CD4-positive, alpha-beta T cell (primary cell): ENCODE data around the gene OTOGL. TPM values are rescaled to one million over a fixed set of nuclear protein-coding genes. Genes with fewer than 3 reads are reported as not detected.

Source experiments
- ATAC-seq: fragments of 200-7000 bp; cut with Tn5 transposase; one replicate; pipeline ENCODE4 v1.10.0; 2022; ENCODE audit warnings: mild to moderate bottlenecking; ENCODE audit not compliant: poor library complexity
- CTCF ChIA-PET: fragments of 350-600 bp; sonication (Branson Sonifier 250); formaldehyde crosslinking; loops from one replicate; lab custom pipeline; 2021; ENCODE audit warnings: antibody characterized with exemption, inconsistent platforms; lab: Charles Lee
- POLR2A ChIA-PET: fragments of 350-600 bp; sonication (Branson Sonifier 250); formaldehyde crosslinking; loops from one replicate; lab custom pipeline; 2021; ENCODE audit warnings: antibody characterized with exemption, inconsistent platforms; lab: Charles Lee
- DNase-seq, 14 experiments: peaks; one replicate each; pipeline ENCODE4 v3.0.0-alpha.2; 2013 to 2020; ENCODE audit warnings: mixed read lengths in 2 of 14
- H3K27ac ChIP-seq, 2 donors: one replicate each; pipeline versions ENCODE4 v1.5.1 to v1.7.0; 2013; ENCODE audit warnings: low read length in 2 of 2, low read depth in 1 of 2, mild to moderate bottlenecking in 1 of 2
- H3K27me3 ChIP-seq, 2 experiments: 1 replicate in 1 of 2; 2 replicates in 1 of 2; pipeline versions ENCODE4 v1.6.1 to v1.7.0; 2013; ENCODE audit warnings: low read length in 2 of 2, control low read depth in 1 of 2, mild to moderate bottlenecking in 1 of 2, moderate library complexity in 1 of 2; ENCODE audit not compliant: insufficient read depth in 2 of 2, control insufficient read depth in 1 of 2
- H3K36me3 ChIP-seq: one replicate; pipeline ENCODE4 v1.6.1; 2013; ENCODE audit warnings: low read length, control low read depth; ENCODE audit not compliant: insufficient read depth
- H3K4me1 ChIP-seq: one replicate; pipeline ENCODE4 v1.6.1; 2013; ENCODE audit warnings: low read length, control low read depth; ENCODE audit not compliant: insufficient read depth
- H3K4me3 ChIP-seq: one replicate; pipeline ENCODE4 v1.5.1; 2013; ENCODE audit warnings: mild to moderate bottlenecking, low read length, moderate library complexity
- H3K9me3 ChIP-seq, 2 experiments: 1 replicate in 1 of 2; 2 replicates in 1 of 2; pipeline versions ENCODE4 v1.6.1 to v1.7.0; 2013; ENCODE audit warnings: low read length in 2 of 2, mild to moderate bottlenecking in 2 of 2, control low read depth in 1 of 2, moderate library complexity in 1 of 2; ENCODE audit not compliant: control insufficient read depth in 1 of 2, insufficient read depth in 1 of 2
- H3K27ac Mint-ChIP-seq: one replicate; pipeline ENCODE4 v1.8.0; 2020; ENCODE audit warnings: mixed read lengths
- H3K27me3 Mint-ChIP-seq: one replicate; pipeline ENCODE4 v1.8.0; 2021; ENCODE audit warnings: mixed read lengths
- H3K36me3 Mint-ChIP-seq: one replicate; pipeline ENCODE4 v1.8.0; 2021; ENCODE audit warnings: low read depth, mixed read lengths
- H3K4me1 Mint-ChIP-seq: one replicate; pipeline ENCODE4 v1.8.0; 2021; ENCODE audit warnings: low read depth, mixed read lengths
- H3K4me3 Mint-ChIP-seq: one replicate; pipeline ENCODE4 v1.8.0; 2020; ENCODE audit warnings: mild to moderate bottlenecking, mixed read lengths
- H3K9me3 Mint-ChIP-seq: one replicate; pipeline ENCODE4 v1.8.0; 2020; ENCODE audit warnings: mixed read lengths
- intact Hi-C, 2 experiments: fragments of 100-400 bp; cut with DNase I in 1 of 2; cut with micrococcal nuclease in 1 of 2; formaldehyde crosslinking; loops; one replicate each; pipeline versions ENCODE4 v1.15.1 to v1.9.0; 2023 to 2025; cut with DNase I, micrococcal nuclease
- total RNA-seq, 174 experiments: library from RNA in 2 of 174; stranded (reverse) in 2 of 174; gene quantifications; one replicate each; pipeline ENCODE4 v1.2.3 and lab custom pipeline; 2021 to 2026
- TF ChIP-seq, protein P1 (sequence below): fragments of 200-600 bp; IDR thresholded peaks from one replicate; pipeline ENCODE4 v1.8.0; 2022; ENCODE audit warnings: antibody characterized with exemption, mild to moderate bottlenecking

Gene OTOGL
- total RNA-seq, 2 experiments from 2014 or later, result not detected

- intact Hi-C loops, result no loop called here
- no peaks in the 10 kb centered on the region for H3K4me1 ChIP-seq
- no peak overlapping the region for H3K27ac ChIP-seq
- Mint-ChIP-seq H3K27ac (no peak overlapping the region), H3K27me3 (peaks cover 5% of the 10 kb centered on the region), H3K4me1 (no peaks in the 10 kb centered on the region), H3K36me3 (no peaks in the 10 kb centered on the region), H3K9me3 (no peaks in the 10 kb centered on the region), H3K4me3 (no peak overlapping the region)
- DNase-seq (no peak), ATAC-seq (no peak)
- H3K4me3 ChIP-seq, result no peak overlapping the region
- H3K27me3 ChIP-seq, result no peaks in the 10 kb centered on the region
- CTCF ChIA-PET, result no interaction called here
- POLR2A ChIA-PET, result no interaction called here
- H3K36me3 ChIP-seq, result no peaks in the 10 kb centered on the region
- no peaks in the 10 kb centered on the region for H3K9me3 ChIP-seq
- TF ChIP-seq, protein P1, sequence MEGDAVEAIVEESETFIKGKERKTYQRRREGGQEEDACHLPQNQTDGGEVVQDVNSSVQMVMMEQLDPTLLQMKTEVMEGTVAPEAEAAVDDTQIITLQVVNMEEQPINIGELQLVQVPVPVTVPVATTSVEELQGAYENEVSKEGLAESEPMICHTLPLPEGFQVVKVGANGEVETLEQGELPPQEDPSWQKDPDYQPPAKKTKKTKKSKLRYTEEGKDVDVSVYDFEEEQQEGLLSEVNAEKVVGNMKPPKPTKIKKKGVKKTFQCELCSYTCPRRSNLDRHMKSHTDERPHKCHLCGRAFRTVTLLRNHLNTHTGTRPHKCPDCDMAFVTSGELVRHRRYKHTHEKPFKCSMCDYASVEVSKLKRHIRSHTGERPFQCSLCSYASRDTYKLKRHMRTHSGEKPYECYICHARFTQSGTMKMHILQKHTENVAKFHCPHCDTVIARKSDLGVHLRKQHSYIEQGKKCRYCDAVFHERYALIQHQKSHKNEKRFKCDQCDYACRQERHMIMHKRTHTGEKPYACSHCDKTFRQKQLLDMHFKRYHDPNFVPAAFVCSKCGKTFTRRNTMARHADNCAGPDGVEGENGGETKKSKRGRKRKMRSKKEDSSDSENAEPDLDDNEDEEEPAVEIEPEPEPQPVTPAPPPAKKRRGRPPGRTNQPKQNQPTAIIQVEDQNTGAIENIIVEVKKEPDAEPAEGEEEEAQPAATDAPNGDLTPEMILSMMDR, result no peak
Measured at GRCh38 chr12:80190001-80190400, 90.7 kb downstream of the OTOGL start.

DNA sequence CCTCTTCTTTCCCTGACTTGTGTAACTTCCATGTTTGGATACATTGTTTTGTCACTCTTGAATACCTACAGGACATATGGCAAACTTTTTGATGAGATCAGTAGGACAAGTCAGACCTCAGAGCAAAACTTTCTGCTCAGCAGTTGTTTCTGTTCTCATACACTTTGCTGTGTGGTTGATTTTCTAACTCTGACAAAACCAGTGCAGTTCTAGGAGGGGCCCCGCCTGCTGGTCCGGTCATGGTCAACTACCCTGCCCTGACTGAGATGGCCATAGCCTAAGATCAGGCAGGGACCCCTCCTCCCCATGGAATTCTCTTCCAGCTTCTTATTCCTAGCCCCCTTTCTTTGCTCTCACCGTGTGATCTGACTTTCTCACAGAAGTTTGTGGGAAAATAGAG lies 92.8 kb downstream of the OTOGL start:
- ATAC-seq (no peak), DNase-seq (no peak)
- no peak overlapping the region for H3K27ac Mint-ChIP-seq
- Histone ChIP-seq H3K27me3 (no peaks in the 10 kb centered on the region), H3K4me1 (no peaks in the 10 kb centered on the region), H3K27ac (no peak overlapping the region), H3K9me3 (no peaks in the 10 kb centered on the region), H3K36me3 (no peaks in the 10 kb centered on the region), H3K4me3 (no peak overlapping the region)
- CTCF ChIA-PET, result no interaction called here
- H3K27me3 Mint-ChIP-seq, result peaks cover 5% of the 10 kb centered on the region
- intact Hi-C loops, result no loop called here
- TF ChIP-seq, protein P1, result no peak
- H3K4me1 Mint-ChIP-seq, result no peaks in the 10 kb centered on the region
- no peaks in the 10 kb centered on the region for H3K36me3 Mint-ChIP-seq
- POLR2A ChIA-PET, result no interaction called here
- H3K4me3 Mint-ChIP-seq, result no peak overlapping the region
- H3K9me3 Mint-ChIP-seq, result no peaks in the 10 kb centered on the region

DNA sequence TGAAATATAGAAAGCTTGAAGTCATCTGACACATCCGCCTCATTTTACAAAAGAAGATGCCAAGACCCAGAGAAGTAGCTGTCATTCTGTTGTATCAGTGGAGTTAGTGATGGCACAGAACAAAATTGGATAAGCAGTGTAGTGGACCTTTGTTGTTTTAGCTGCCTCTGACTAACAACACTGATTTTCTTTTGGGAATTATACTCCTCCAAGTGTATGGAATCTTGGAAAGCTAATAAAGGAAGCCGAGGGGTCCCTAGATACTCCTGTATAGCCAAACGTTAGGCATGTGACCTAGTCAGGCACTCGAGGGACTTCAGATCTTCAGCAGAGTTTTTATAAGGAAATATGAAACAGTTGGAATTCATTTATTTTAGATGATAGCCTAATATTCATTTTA lies 94.5 kb downstream of the OTOGL start:
- no peaks in the 10 kb centered on the region for H3K27me3 ChIP-seq
- H3K4me1 ChIP-seq, result no peaks in the 10 kb centered on the region
- H3K27ac ChIP-seq, result no peak overlapping the region
- Mint-ChIP-seq H3K9me3 (no peaks in the 10 kb centered on the region), H3K4me3 (no peak overlapping the region), H3K36me3 (no peaks in the 10 kb centered on the region), H3K27me3 (peaks cover 9% of the 10 kb centered on the region), H3K27ac (no peak overlapping the region), H3K4me1 (no peaks in the 10 kb centered on the region)
- H3K36me3 ChIP-seq, result no peaks in the 10 kb centered on the region
- no peak overlapping the region for H3K4me3 ChIP-seq
- DNase-seq (no peak), ATAC-seq (no peak)
- intact Hi-C loops, result no loop called here
- H3K9me3 ChIP-seq, result no peaks in the 10 kb centered on the region
- ChIA-PET POLR2A (no interaction called here), CTCF (no interaction called here)
- TF ChIP-seq, protein P1, result no peak
